PC-3 (cell line): ENCODE measurements around the gene ZFP36.

ENCODE experiments used
- EZH2 ChIP-seq: fragments of 300-600 bp; sonication (generic); IDR thresholded peaks from one replicate; pipeline ENCODE4 v1.6.1; 2017; ENCODE audit warnings: antibody characterized with exemption, mild to moderate bottlenecking, low read length; ENCODE audit not compliant: unreplicated experiment
- EZH2phosphoT487 ChIP-seq: fragments of 300-600 bp; sonication (generic); IDR thresholded peaks from 2 replicates; pipeline ENCODE4 v1.6.1; 2018; ENCODE audit warnings: mild to moderate bottlenecking, antibody characterized with exemption, low read length, borderline replicate concordance
- TF ChIP-seq, protein P1 (sequence below): fragments of 300-600 bp; sonication (generic); conservative IDR thresholded peaks from 2 replicates; pipeline ENCODE4 v1.5.1; 2017; ENCODE audit warnings: antibody characterized with exemption, low read depth, mild to moderate bottlenecking, low read length

- TF ChIP-seq EZH2 (no peak), EZH2phosphoT487 (no peak)
- TF ChIP-seq, protein P1, sequence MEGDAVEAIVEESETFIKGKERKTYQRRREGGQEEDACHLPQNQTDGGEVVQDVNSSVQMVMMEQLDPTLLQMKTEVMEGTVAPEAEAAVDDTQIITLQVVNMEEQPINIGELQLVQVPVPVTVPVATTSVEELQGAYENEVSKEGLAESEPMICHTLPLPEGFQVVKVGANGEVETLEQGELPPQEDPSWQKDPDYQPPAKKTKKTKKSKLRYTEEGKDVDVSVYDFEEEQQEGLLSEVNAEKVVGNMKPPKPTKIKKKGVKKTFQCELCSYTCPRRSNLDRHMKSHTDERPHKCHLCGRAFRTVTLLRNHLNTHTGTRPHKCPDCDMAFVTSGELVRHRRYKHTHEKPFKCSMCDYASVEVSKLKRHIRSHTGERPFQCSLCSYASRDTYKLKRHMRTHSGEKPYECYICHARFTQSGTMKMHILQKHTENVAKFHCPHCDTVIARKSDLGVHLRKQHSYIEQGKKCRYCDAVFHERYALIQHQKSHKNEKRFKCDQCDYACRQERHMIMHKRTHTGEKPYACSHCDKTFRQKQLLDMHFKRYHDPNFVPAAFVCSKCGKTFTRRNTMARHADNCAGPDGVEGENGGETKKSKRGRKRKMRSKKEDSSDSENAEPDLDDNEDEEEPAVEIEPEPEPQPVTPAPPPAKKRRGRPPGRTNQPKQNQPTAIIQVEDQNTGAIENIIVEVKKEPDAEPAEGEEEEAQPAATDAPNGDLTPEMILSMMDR = no peak
Measured at GRCh38 chr19:39448271-39448670, 41.6 kb downstream of the ZFP36 start.
